ENCODE results near the gene SSPN.

SSPN gene

GRCh38 chr12:26188127-26188526, 7.2 kb upstream of the SSPN start:
- DNase-seq = no peak

DNA sequence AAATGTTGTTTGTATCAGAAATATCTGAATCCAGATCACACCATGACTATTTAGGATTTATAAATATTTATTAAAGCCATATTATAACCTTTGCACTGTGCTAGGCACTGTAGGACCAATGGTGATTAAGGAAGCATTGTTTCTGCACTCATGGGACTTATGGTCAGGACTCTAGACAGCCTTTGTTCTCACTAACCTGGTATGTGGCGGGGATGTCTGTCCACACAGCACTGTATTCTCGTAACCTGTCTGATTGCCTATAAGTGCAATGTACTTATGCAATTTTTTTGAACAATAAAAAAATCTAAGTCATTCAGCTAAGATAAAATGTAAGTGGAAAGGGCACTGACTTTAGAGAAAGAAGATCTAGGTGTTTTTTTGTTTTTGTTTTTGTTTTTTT, 6.7 kb upstream of the SSPN start:
- DNase-seq = no peak

- DNase-seq = no peak
Measured at GRCh38 chr12:26192142-26192541, 3.2 kb upstream of the SSPN start.

DNA sequence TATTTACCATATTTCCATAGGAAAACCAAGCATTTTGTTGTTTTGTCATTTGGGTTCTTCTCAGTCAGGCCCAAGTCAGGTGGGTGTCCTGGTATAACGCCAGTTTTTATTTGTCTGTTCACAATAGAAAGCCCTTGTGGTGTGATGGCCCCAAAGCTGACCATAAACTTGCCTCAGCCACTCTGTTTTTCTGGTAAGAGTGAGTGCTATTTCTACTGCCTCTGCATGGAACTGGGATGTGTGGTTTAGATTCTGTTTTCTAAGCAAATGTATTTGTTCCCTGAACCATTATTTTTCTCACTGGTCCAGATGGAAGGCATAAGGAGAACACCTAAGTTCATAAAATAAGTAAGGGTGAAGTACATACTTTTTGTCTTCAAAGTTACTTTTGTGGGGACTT, 1.8 kb upstream of the SSPN start:
- no peak for DNase-seq

- DNase-seq = no peak
Measured at GRCh38 chr12:26195641-26196420, 458 bp downstream of the SSPN start.

DNA sequence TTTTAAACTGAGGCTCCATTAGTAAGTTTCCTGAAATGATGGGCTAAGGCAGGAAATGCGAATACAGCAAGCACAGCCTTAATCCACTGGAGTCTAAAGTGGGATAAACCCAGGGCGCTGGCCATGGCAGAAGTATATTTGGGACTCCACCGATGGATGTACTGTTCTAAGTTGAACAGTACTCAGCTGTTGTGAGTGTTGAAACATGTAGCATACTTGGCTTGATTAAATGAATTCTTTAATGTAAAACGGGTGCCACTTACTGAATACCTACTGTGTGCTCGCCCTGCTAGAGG, 996 bp downstream of the SSPN start:
- no peak for DNase-seq

- DNase-seq = no peak
Measured at GRCh38 chr12:26197832-26198231, 2.5 kb downstream of the SSPN start.

DNA sequence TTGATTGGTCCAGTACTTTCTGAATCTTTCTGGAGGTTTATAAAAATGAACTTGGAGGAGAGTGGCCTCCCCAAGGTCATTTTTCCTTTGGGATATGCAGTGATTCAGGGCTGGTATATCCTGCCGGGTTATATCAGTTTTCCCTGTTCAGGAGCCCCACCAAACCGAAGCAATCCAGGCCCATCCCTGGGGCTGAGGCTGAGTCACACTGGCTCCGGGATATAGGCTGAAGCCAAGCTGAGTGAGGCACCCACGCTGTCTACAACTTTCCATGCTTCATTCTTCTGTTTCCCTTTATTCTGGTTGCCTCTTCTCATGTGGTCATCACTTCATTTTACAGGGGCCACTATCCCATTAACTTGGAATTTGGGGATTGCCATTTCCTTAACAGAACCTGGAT, 3.4 kb downstream of the SSPN start:
- no peak for DNase-seq

GRCh38 chr12:26203167-26203780, 7.9 kb downstream of the SSPN start:
- DNase-seq = no peak

- no peak for DNase-seq
Measured at GRCh38 chr12:26204612-26205289, 9.4 kb downstream of the SSPN start.

DNA sequence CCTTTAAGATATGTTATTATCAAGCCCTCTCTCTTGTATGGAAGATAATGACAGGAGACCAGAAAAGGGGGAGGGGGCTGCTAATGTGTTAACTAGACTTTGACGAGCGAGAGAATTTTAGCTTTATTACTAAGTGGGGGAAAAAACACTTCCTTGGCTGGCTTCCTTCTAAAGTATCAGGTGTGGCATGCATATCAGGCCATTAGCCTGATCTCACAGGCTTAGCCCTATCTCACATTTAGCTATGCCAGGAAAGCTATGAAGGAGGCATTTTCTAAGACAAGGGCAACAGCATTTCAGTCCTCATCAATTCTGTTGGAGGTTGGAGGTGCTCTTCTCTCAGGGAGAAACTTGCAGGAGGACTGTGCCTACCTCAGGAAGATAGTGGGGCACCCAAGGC, 9.9 kb downstream of the SSPN start:
- DNase-seq = no peak

DNA sequence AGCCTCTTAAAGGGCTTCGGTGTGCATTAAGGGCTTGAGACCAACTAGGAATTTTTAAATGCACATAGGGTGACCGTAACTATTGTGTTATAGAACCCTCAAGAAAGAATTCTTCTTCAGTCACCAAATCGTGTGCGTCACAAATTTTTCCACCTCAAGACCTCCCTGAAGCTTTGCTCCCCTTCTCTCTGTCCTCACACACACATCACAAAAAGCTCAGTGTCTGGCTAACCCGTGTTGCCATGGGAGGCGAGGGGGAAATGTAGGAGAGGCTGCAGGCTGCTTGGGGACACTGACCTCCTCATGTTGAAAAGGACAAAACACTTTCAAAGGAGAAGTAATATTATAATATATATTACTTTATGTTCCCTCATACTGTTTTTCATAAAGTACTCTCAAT, 10.6 kb downstream of the SSPN start:
- DNase-seq = no peak

DNA sequence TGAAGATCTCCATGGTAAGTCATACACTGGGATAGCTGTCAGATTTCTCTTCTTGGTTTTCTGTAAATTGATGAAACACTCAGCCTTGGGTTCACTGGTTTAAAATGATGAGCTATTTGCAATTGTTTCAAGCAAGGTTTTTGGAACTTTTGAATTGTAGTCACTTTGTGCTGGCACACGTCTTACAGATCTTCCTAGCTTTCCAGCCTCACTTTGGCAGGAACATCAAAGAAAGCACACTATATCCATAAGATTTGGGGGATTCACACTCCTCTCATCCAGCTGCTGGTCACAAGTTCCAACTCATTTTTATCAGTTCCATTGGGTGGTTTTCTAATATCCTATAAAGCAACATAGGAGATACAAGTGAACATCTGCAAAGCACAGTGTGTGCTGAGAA, 16.0 kb downstream of the SSPN start:
- DNase-seq = no peak

DNA sequence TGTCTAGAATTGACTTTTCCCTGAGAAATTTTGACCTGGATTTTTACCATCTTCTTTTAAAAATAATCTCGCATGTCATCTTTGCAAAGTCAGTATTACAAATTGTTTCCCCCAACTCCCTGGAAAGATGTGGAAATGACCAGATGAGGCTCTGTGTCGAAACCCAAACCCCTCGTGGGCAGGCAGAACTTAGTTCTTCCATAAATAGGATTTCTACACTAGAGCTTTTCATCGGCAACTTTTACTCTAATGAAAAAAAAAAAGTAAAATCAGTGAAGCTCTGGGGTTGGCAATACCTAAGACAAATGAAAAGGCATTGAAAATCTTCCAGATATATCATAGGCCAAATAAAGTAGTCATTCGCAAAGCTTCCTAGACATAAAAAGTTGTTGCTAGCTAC, 17.0 kb downstream of the SSPN start:
- DNase-seq = no peak

- DNase-seq = no peak
Measured at GRCh38 chr12:26212988-26213387, 17.6 kb downstream of the SSPN start.

GRCh38 chr12:26214121-26214520, 18.7 kb downstream of the SSPN start:
- DNase-seq = no peak

DNA sequence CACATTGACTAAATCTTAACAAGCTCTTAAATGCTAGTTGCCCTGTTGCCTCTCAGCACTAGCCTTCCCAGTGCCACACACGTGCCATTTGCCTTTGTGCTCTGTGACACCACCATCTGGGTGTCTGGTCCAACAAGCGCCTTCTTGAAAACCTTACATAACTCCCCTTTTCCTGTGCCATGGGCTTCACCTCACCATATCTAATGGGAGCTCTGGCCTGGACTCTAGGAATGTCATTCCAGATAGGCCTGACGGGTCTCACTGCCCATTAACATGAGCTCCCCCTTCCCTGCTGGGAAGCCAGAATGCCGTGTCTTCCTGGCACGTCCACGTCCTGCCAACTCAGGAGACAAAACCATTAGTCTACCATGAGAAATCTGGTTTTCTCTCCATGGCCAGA, 24.4 kb downstream of the SSPN start:
- no peak for DNase-seq

DNA sequence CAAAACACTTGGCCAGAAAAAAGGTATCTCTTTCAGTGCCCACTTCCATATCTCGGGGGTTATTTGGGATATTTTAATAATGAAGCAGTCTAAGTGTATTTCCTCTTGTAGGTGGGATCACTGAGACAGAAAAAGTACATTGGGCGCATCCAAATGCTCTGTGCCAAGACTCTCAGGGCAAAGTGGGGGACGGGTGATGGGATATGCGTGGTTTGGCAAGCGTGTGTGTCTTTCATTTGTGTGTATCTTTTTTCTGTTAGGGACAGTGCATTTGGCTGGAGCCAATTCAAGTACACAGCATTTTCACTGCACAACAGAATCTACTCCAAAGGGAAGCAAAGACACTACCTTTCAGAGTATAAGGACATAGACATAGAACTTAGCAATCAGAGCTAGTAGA, 29.3 kb downstream of the SSPN start:
- DNase-seq = no peak

GRCh38 chr12:26226122-26226521, 30.7 kb downstream of the SSPN start:
- no peak for DNase-seq

DNA sequence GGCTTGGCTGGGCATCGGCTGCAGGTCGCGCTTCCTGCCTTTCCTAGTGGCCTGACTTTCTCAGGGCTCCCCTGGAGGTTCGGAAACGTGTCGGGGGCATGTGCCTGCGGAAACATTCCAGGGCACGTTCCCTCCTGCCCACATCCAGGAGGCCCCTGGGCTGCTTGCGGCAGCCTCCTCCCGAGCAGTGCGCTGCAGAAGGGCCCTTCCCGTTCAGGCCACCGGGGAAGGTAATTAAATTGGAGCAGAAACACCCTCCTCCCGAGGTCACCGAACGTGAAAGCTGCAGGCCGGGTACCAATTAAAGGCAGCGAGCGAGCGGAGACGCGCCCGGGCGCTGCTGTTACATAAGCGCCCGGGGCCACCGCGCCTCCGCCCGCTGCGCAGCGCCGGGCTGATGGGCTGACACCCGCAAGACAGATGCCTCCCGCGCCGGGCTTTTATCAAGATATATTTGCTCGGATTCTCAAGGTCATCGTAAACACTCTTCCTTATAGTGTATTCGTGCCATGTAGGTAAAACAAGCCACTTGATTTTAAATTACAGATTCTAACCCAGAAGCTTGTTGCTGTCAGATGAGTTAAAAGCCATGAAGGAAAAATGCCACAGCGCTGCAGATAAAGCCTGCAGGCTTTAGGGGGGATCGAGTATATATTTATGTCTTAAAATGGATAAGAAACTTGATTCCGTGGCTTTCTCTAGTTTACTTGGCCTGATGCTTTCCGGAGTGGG, 31.4 kb downstream of the SSPN start:
- no peak for DNase-seq

DNA sequence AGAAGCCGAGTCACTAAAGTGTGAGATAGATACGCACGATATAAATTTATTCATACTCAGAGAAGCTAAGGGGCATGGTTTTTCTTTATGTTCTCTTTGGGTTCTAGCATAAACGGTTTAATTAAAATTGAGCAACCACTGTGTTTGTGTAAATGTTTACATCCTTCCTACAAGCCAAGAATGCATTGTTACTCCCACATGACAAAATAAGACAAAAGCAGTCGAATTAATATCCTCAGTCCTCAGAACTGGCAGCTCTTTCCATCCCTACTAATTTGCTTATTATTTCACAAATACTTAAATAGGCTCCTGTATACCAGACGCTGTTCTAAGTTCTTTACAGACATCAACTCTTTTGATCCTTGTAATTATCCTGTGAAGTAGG, 32.0 kb downstream of the SSPN start:
- DNase-seq = no peak

- DNase-seq = no peak
Measured at GRCh38 chr12:26229910-26230309, 34.5 kb downstream of the SSPN start.

- no peak for DNase-seq
Measured at GRCh38 chr12:26231470-26231869, 36.1 kb downstream of the SSPN start.

- DNase-seq = no peak
Measured at GRCh38 chr12:26231921-26232320, 36.5 kb downstream of the SSPN start.
